Peyer's patch (tissue), 4 donors: ENCODE data around the gene DNA2.

Experiments used
- POLR2A ChIP-seq, 2 donors: fragments of 450-650 bp; IDR thresholded peaks; one replicate each; pipeline ENCODE4 v1.5.1; 2017; ENCODE audit warnings: antibody characterized with exemption in 2 of 2, mild to moderate bottlenecking in 2 of 2, moderate library complexity in 2 of 2
- TF ChIP-seq, protein P1 (sequence below), 6 experiments: fragments of 450-650 bp in 4 of 6; fragments of 200-600 bp in 2 of 6; sonication (generic) in 1 of 6; IDR thresholded peaks; one replicate each; pipeline ENCODE4 v1.5.1; 2017 to 2019; ENCODE audit warnings: antibody characterized with exemption in 6 of 6, mild to moderate bottlenecking in 3 of 6, moderate library complexity in 1 of 6

GRCh38 chr10:68474021-68474420 lies 2.2 kb upstream of the DNA2 start:
- TF ChIP-seq, protein P1, sequence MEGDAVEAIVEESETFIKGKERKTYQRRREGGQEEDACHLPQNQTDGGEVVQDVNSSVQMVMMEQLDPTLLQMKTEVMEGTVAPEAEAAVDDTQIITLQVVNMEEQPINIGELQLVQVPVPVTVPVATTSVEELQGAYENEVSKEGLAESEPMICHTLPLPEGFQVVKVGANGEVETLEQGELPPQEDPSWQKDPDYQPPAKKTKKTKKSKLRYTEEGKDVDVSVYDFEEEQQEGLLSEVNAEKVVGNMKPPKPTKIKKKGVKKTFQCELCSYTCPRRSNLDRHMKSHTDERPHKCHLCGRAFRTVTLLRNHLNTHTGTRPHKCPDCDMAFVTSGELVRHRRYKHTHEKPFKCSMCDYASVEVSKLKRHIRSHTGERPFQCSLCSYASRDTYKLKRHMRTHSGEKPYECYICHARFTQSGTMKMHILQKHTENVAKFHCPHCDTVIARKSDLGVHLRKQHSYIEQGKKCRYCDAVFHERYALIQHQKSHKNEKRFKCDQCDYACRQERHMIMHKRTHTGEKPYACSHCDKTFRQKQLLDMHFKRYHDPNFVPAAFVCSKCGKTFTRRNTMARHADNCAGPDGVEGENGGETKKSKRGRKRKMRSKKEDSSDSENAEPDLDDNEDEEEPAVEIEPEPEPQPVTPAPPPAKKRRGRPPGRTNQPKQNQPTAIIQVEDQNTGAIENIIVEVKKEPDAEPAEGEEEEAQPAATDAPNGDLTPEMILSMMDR (IDR thresholded peaks at IDR 0.05) = no peak
- no peak for TF ChIP-seq POLR2A (IDR thresholded peaks at IDR 0.05)
